Fibroblast of skin of abdomen (primary cell): ENCODE measurements around the gene GOPC. TPM values are rescaled to one million over a fixed set of nuclear protein-coding genes. Genes with fewer than 3 reads are reported as not detected.
"Not testable (repeated sequence)": the region's sequence is repeated elsewhere in the genome, so short reads cannot be mapped to it uniquely, and the experiment has no call there.

Source experiments
- DNase-seq: peaks from one replicate; pipeline ENCODE4 v3.0.0-alpha.2; 2013
- polyA plus RNA-seq, 2 experiments: library from polyadenylated mRNA; unstranded; fragments of 120-200 nt; gene quantifications; one replicate each; pipeline ENCODE4 v1.2.1, GENCODE V29; 2013; ENCODE audit not compliant: insufficient read length in 2 of 2

GOPC gene
- 75.1 TPM for polyA plus RNA-seq (2013, experiment 1 of 2; ENCODE audit: insufficient read length)
- 73.6 TPM for polyA plus RNA-seq (2013, experiment 2 of 2; ENCODE audit: insufficient read length)

DNA sequence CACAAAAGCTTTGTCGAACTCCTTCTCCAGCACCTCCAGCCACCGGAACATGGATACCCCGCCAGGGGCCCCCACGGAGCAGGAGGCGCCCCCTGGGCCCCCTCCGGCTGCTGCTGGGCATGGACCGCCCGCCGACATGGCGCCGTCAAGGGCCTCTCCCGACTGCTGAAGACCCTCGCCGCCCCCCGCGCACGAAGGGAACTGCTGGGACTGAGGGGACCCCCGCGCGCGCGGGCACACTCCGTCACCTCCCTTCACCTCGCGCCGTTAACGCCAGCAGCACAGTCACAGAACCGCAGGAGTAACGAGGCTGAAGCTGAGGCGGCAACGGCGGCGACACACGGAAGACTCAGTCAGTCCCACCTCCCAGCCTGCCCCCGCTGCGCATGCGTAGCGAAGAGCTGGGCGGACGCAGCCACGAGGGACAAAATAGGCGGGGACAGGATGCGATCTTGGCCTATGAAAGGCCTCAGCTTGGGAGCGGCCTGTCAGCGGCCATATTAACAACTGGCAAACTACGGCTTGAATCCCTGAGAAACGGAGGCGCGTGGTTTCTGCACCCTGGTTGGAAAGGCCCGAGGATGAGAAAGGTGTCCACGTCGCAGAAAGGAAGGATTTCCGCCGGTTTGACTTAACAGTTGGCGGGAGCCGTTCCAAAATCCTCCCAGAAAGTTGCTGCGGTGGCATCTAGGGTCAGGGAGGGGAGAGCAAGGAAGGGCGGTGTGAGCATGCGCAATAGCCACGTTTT lies at the start of gene GOPC:
Gene GOPC (minus strand): TSS at position 361 of the 748 bp plus-strand sequence. CDS start 223 bp downstream, at position 138.
- peak; percentile 99 for DNase-seq

DNA sequence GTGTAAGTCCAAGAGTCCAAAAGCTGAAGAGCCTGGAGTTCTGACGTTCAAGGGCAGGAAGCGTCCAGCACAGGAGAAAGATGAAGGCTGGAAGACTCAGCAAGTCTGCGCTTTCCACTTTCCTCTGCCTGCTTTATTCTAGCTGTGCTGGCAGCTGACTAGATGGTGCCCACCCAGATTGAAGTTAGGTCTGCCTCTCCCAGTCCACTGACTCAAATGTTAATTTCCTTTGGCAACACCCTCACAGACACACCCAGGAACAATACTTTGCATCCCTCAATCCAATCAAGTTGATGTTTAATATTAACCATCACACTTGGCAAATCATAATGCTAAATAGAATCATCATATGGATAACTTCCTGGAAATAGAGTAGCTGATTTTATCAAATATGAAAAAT lies 49.7 kb upstream of the GOPC start:
- not testable (repeated sequence) for DNase-seq

DNA sequence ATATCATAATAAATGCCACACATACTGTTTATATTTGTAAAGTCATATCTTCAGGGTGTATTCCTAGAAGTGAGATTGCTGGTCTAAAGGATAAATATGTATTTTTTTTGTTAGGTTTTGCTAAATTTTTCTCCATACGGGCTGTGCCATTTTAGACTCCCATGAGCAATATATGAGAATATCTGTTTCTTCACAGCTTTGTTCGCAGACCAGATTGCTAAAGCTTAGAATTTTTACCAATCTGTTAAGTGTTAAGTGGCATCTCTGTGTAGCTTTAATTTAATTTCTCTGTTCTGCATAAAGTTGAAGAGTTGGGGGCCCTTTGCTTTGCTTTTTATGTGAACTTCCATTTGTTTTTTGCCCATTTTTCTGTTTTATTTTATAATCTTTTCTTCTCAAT lies 40.7 kb upstream of the GOPC start:
- no peak for DNase-seq

DNA sequence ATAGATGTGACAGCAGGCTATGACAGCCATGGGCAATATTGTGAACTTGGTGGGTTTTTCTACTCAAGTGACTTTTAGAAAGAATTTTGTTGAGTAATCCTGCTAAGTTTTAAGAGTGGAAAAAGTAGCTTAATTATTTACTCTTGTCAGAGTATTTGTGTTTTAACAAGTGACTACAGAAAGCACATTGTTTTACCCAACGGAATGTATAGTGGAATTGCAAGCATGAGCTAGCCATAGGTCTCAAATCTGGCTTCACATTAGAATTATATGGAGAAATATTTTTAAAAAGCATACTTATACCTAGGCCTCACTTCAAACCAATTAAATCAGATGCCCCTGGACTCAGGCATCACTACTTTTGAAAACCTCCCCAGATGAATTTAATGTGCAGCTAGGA lies 35.5 kb upstream of the GOPC start:
- DNase-seq = no peak

DNA sequence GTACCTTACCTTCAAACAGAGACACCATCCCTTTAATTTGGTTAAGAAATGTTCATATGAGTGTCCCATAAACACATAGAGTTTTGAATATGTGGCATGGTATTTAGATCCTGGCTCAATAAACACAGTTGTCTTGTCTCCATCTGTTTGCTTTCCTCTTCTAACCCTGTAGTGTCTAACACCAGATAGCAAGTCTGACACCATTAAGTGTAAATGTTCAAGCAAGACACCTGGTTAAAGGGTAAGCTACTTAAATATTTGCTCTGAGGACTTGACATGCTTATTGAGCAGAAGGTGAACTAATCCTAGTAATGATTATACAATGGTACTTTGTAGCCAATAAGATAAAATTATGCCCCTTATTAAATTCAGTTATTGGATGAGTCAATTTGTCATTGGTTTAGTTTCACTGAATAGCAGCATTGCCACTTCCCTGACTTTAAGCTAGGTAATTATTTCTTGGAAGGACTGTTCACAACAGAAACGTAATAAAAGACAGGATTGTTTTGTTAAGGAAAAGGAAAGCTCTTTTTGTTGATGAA lies 26.9 kb upstream of the GOPC start:
- no peak for DNase-seq

DNA sequence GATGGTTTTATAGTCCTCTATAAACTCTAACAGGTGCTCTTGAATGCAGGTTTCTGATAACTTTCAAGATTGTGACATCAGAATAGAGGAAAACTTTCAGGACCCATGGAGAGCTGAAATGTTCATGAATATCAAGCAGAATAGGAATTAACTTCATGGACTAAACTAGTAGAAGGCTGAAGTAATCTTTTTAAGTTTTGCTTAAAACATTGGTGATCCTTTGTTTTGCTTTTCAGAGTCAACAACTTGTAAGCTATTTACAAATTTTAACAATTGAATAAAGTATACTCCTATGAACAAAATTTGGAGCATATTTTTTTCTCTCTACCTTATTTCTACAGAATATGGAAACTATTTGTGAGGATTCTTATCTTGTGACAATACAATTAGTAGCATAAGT lies 25.2 kb upstream of the GOPC start:
- no peak for DNase-seq

DNA sequence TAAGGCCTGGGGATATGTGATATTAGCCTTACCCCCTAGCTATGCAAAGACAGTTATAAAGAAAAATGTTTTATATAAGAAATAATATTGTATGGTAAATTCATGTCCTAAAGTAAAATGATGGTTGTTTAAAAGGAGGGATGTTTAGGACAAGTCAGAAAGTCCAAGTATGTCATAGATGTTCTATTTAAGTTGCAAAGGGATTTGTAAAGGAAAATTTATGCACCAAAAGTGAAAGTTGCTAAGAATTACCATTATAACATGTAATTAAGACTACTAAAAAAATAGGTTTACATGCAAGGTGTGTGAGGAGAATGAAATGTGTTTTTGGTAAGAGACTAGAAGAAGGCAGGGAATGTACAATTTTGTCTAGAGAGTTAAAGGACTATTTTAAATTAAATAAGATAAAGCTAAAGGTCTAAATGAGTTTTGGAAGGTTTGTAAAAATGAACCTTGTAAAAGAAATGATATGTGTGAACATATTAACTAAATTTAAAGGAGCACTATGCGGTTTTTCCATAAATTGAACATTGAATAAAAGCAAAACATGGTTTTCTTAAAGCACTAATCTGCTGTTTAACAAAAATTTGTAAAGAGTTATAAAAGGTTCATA lies 22.7 kb upstream of the GOPC start:
- DNase-seq = no peak

DNA sequence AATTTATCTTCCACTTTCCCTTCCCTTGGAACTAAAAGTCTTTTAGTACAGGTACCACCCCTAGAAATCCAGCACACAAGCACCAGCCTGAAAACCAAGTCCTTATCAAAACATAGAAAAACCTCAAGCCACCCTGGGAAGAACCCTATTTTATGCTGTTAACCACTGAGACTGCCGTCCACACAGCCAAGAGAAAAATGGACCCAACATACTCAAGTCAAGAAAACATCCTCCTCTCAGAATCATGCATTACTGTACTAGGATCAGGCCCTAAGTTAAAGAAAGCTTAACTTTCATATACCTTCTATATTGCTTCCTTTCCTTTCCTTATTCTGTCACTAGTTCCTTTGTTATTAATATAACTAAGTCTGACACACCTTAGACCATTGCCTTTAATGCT lies 16.9 kb upstream of the GOPC start:
- DNase-seq = no peak

DNA sequence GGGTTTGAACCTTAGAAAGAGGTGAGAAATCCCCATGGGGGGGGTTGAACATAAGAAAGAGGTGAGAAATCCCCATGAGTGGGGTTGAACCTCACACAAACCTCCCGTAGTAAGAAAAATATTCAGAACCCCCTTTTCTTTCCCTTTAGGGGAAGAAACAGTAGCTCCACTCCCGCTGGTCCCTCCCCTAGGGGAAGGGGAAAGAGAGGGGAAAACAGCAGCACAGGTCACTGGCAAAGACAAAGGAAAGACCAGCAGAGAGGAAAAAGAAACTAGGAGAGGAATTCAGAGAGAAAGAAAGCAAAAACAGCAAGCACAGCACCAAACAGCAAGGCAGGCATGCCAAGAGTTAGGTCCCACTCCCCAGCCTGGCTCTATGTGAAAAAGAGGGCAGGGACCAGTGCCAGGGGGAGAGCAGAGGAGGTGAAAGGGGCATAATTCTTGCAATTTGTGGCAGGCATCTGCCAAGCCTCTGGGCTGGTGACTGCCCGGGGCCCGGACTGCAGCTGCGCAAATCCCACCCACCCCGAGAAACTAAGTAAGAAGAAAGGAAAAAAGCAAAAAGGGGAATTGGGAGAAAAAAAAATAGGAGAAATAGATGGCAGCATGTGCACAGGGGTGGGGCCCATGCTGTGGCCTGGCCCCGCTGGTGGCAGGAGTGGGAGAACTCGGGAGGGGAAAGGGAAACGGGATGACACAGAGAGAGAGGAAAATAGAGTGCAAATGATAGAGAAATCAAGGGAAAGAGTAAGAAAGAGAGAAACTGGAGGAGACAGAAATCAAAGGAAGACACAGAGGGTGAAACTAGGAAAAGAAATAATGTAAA lies 15.1 kb upstream of the GOPC start:
- no peak for DNase-seq

DNA sequence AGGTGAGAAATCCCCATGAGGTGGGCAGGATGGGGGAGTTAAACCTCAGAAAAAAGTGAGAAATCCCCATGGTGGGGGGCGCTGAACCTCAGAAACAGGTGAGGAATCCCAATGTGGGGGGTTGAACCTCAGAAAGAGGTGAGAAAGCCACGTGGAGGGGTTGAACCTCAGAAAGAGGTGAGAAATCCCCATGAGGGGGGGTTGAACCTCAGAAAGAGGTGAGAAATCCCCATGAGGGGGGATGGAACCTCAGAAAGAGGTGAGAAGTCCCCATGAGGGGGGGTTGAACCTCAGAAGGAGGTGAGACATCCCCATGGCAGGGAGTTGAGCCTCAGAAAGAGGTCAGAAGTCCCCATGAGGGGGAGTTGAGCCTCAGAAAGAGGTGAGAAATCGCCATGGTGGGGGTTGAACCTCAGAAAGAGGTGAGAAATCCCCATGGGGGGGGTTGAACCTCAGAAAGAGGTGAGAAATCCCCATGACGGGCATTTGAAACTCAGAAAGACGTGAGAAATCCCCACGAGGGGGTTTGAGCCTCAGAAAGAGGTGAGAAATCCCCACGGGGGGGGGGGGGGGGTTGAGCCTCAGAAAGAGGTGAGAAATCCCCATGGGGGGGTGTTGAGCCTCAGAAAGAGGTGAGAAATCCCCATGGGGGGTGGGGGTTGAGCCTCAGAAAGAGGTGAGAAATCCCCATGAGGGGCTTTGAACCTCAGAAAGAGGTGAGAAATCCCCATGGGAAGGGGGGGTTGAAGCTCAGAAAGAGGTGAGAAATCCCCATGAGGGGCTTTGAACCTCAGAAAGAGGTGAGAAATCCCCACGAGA lies 14.3 kb upstream of the GOPC start:
- no peak for DNase-seq

DNA sequence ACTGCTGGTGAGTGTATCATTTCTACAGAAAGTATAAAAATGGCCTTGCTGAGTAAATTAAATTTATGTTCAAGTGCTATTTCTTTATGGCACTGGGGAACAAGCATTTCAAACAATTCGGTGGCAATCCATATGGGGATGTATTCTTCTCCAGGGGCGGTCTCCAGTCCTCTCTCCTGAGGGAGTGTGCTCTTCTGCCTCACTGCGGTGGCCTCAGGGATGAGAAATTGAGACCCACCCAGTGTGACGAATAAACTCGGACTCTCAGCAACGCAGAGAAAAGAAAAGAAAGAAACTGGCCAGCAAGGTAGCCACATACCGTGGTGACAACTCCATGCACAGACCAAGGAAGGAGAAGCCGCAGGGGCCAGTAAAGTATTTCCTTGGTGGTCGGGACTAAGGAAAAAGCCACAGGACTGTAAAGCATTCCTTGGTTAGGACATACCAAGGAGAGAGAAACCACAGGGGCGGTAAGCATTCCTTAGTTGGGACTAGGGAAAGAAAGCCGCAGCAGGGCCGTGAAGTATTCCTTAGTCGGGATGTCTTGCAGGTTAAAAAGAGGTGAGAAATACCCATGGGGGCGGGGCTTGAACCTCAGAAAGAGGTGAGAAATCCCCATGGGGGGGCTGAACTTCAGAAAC lies 13.6 kb upstream of the GOPC start:
- DNase-seq = peak; percentile 86

DNA sequence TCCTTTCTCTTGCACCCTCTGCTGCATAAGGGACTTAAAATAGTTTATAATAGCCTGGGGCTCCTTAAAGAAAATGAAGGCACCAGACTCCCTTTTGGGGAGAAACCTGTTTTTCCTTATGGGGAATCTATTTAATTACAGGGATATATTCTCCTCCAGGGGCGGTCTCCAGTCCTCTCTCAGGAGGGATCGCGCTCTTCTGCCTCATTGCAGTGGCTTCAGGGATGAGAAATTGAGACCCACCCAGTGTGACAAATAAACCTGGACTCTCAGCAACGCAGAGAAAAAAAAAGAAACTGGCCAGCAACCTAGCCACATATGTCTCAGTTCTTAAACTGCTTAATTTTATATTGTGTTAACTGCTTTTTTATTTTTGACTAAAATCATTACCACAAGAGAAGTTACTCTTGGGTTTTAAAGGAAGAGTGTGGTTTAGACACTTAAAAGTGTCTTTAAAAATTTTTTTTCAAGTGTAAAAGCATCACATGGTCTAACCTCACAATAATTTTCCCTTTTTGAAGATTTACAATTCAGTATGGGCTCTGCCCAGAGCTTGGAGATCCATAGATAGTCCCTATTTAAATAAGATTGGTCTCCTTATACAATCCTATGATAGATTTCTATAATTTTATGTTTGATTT lies 11.7 kb upstream of the GOPC start:
- peak; percentile 59 for DNase-seq

DNA sequence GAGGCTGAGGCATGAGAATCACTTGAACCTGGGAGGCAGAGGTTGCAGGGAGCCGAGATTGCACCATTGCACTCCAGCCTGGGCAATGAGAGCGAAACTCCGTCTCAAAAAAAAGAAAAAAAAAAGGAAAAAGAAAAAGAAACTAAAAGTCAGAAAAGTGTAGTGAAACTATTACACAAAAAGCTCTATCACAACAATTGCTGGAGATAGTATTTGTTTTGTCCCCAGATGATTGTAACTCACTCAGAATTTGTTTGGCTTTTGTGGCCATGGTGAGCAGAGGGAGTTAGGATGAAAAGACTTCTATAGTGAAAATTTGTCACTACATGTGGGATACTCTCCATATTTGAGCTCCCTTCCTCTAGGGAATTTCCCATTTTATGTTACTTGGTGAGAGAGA lies 5.2 kb upstream of the GOPC start:
- DNase-seq = no peak

DNA sequence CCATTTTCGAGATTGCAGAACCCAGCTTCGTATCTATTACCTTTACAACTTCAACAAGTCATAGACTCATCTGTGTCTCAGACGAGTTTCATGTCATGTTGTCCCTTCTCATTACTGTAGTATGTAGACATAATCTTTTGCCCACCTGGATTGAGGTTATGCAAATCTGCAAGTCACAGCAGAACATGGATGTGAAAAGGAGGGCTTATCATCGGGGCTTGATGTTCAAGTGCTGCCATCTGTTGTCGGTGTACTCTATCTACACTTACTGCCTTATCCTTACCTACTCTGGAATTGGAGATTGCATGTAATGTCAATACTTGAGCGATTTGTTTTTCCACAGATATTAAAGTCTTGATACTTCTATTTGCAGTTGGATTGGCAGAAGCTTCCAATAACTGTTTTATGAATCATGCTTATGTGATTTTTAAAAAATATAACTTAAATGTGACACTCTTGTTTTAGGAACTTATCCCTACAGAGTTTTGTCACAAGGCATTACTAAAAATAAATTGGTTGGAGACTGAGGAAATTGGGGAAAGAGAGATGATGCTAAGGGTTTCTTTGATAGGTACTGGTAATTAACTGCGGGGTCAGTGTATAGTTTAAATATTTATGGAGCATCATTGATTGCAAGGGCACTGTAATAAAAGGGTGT lies 3.0 kb upstream of the GOPC start:
- peak; percentile 74 for DNase-seq

DNA sequence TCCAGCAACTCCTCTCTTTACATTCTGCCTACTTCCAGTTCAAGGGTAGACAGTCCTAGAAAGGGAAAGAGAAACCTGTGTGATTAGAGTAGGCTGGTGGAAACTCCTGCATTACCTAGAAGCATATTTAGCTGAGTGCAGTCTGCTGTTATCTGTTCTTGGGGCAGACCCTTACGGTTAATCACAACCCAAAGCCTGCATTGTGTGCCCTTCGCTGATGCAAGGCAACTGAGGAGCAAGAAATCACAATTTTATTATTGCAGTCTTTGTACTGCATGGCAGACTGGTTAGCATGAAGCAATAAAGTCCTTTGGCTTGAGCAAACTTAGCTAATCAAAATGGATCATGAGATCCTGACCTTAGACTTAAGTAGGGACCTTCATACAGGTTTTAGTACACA lies 1.5 kb upstream of the GOPC start:
- DNase-seq = no peak

DNA sequence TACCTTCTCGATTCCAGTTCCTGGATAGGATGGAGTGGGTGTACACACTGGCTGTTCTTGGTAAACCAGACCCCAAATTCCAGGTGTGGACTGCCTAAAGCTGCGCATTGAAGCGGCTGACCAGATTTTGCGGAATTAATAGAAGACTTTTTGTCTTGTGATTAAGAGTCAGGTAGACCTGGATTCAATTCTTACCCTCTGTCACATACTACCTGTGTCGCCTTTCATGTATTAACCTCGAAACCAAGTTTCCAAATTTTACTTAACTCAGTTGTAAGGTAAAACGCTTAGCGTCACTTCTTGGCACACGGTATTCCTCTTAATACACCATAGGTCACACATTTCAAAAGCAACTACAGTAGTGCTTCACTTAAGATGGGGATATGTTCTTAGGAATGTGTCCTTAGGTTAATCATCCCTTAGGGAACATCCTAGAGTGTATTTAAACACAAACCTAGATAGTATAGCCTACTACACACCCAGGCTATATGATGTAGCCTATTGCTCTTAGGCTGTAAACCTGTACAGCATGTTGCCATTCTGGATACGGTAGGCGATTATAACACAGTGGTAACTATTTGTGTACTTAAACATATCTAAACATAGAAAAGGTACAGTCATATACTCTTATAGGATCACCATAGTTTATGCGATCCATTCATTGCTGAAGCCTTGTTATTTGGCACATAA lies 733 bp upstream of the GOPC start:
- no peak for DNase-seq

DNA sequence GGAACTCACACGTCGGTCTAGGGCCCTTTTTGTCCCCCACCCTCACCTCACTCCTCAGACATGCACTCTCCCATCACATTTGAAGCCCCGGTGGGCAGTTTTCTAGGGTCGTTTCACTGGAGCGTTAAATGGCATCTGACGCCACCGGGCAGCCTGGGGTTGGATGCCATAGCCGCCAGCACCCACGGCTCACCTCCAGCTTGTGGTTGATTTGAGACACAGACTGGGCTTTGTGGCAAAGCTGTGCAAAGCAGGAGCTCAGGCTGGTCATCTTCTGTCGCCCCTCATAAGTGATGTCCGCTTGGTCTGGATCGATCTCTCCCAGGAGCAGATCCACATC lies 530 bp downstream of the GOPC start:
- no peak for DNase-seq

DNA sequence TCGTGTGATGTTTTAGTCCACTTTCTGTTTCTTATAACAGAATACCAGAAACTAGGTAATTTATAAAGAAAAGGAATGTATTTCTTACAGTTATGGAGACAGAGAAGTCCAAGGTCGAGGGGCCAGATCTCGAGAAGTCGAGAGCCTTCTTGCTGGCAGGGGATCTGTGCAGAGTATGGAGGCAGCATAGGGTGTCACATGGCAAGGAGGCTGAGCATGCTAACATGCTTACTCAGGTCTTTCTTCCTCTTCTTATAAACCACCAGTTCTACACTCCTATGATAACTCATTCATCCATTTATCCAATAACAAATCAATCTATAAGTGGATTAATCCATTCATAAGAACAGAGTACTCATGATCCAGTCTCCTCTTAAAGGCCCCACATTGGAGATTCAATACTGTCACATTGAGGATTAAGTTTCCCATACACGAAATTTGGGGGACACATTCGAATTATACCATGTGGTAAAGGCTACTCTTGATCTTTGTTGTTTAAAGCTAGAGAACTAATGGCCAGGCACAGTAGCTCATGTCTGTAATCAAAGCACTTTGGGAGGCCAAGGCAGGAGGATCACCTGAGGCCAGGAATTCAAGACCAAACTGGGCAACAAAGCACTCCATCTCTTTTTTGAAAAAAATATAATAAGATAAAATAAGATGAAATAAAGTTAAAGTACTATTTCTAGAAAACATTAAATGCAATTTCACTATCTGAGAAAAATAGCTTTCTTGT lies 2.1 kb downstream of the GOPC start:
- peak; percentile 30 for DNase-seq

DNA sequence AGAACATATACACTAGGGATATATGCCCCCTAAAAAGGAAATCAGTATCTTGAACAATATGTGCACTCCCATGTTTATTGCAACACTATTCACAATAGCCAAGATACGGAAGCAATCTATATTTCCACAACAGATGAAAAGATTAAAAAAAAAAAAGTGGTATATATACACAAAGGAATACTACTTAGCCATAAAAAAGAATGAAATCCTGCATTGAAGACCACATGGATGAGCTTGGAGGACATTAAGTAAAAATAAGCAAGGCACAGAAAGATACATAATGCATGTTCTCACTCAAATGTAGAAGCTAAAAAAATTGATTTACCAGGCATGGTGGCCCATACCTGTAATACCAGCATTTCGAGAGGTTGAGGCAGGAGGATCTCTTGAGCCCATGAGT lies 4.6 kb downstream of the GOPC start:
- DNase-seq = no peak
